Astrocyte (in vitro differentiated cells and primary cell): ENCODE measurements around the gene TAF7L. TPM values are rescaled to one million over a fixed set of nuclear protein-coding genes. Genes with fewer than 3 reads are reported as not detected.

Experiments used
- DNase-seq: peaks from one replicate; pipeline ENCODE4 v3.0.0-alpha.2; 2010; ENCODE audit warnings: low read depth
- FAIRE-seq: peaks from 2 replicates; lab custom pipeline; 2011; peaks lifted over from hg19 to GRCh38; lab: Jason Lieb, UNC
- H2AFZ ChIP-seq: 2 replicates; pipeline ENCODE4 v1.6.0; 2012; ENCODE audit warnings: low read depth, low read length, inconsistent platforms
- H3K27ac ChIP-seq: 2 replicates; pipeline ENCODE4 v1.5.1; 2011; ENCODE audit warnings: low read depth, low read length, inconsistent platforms
- H3K27me3 ChIP-seq: 2 replicates; pipeline ENCODE4 v1.6.0; 2011; ENCODE audit warnings: low read length, inconsistent platforms; ENCODE audit not compliant: insufficient read depth
- H3K36me3 ChIP-seq: 2 replicates; pipeline ENCODE4 v1.5.1; 2011; ENCODE audit warnings: low read length, inconsistent platforms; ENCODE audit not compliant: insufficient read depth
- H3K4me1 ChIP-seq: 2 replicates; pipeline ENCODE4 v1.5.1; 2011; ENCODE audit warnings: low read length, inconsistent platforms; ENCODE audit not compliant: insufficient read depth
- H3K4me2 ChIP-seq: 2 replicates; pipeline ENCODE4 v1.6.0; 2012; ENCODE audit warnings: low read length, inconsistent platforms
- H3K4me3 ChIP-seq: 2 replicates; pipeline ENCODE4 v1.5.1; 2011; ENCODE audit warnings: low read depth, mild to moderate bottlenecking, low read length, inconsistent platforms; ENCODE audit not compliant: insufficient read depth
- H3K79me2 ChIP-seq: 2 replicates; pipeline ENCODE4 v1.6.0; 2012; ENCODE audit warnings: mild to moderate bottlenecking, low read length, inconsistent platforms; ENCODE audit not compliant: insufficient read depth
- H3K9ac ChIP-seq: 2 replicates; pipeline ENCODE4 v1.6.0; 2012; ENCODE audit warnings: mild to moderate bottlenecking, low read length, inconsistent platforms
- H3K9me3 ChIP-seq: 2 replicates; pipeline ENCODE4 v1.5.1; 2012; ENCODE audit warnings: low read depth, mild to moderate bottlenecking, low read length, inconsistent platforms; ENCODE audit not compliant: insufficient read depth
- H4K20me1 ChIP-seq: 2 replicates; pipeline ENCODE4 v1.6.0; 2012; ENCODE audit warnings: low read length, inconsistent platforms; ENCODE audit not compliant: insufficient read depth
- H3K27ac Mint-ChIP-seq: one replicate; pipeline ENCODE4 v1.8.0; 2021; ENCODE audit warnings: mild to moderate bottlenecking, mixed read lengths; ENCODE audit not compliant: unreplicated experiment
- H3K27me3 Mint-ChIP-seq: one replicate; pipeline ENCODE4 v1.8.0; 2021; ENCODE audit warnings: low read depth, mixed read lengths; ENCODE audit not compliant: unreplicated experiment
- H3K36me3 Mint-ChIP-seq: one replicate; pipeline ENCODE4 v1.8.0; 2021; ENCODE audit warnings: low read depth, mixed read lengths; ENCODE audit not compliant: unreplicated experiment
- H3K4me1 Mint-ChIP-seq: one replicate; pipeline ENCODE4 v1.8.0; 2021; ENCODE audit warnings: low read depth, mixed read lengths; ENCODE audit not compliant: unreplicated experiment
- H3K4me3 Mint-ChIP-seq: one replicate; pipeline ENCODE4 v1.8.0; 2021; ENCODE audit warnings: mild to moderate bottlenecking, moderate library complexity, mixed read lengths; ENCODE audit not compliant: unreplicated experiment
- H3K9me3 Mint-ChIP-seq: one replicate; pipeline ENCODE4 v1.8.0; 2021; ENCODE audit warnings: mild to moderate bottlenecking, mixed read lengths; ENCODE audit not compliant: unreplicated experiment
- EZH2 ChIP-seq: IDR thresholded peaks from 2 replicates; pipeline ENCODE4 v1.6.1; 2012; ENCODE audit warnings: mild to moderate bottlenecking, low read length, inconsistent platforms; ENCODE audit not compliant: insufficient read depth
- total RNA-seq: library from RNA; stranded (reverse); gene quantifications from 2 replicates; pipeline ENCODE4 v1.2.1, GENCODE V29; 2021
- TF ChIP-seq, protein P1 (sequence below): IDR thresholded peaks from 2 replicates; pipeline ENCODE4 v1.5.1; 2011; ENCODE audit warnings: low read depth, mild to moderate bottlenecking, inconsistent platforms, low read length, moderate library complexity; ENCODE audit not compliant: insufficient read depth

Gene TAF7L
- total RNA-seq, 1 donor from 2014 or later, result 0.27 TPM

DNA sequence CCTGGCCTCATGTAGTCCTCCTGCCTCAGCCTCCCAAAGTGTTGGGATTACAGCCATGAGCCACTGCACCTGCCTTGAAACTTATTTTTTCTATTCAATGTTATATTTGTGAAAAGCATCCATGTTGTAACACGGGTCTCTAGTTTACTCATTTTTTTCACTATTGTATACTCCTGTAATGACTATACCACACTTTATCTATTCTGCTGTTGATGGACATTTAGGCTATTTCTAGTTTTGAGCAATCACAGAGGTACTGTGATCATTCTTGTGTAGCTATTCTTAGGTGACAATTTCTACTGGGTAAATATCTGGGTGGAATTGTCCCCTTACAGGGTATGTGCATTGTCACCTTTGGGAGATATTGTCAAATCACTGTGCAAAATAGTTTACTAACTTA, 67.9 kb downstream of the TAF7L start:
- no peaks in the 10 kb centered on the region for H3K9me3 ChIP-seq
- Mint-ChIP-seq H3K36me3 (no peaks in the 10 kb centered on the region), H3K4me3 (no peak overlapping the region), H3K27ac (no peak overlapping the region), H3K27me3 (no peaks in the 10 kb centered on the region), H3K9me3 (no peaks in the 10 kb centered on the region), H3K4me1 (peaks cover 12% of the 10 kb centered on the region)
- no peak overlapping the region for H3K4me2 ChIP-seq
- no peaks in the 10 kb centered on the region for H3K27me3 ChIP-seq
- H3K4me3 ChIP-seq, result no peak overlapping the region
- no peak for TF ChIP-seq EZH2
- TF ChIP-seq, protein P1, sequence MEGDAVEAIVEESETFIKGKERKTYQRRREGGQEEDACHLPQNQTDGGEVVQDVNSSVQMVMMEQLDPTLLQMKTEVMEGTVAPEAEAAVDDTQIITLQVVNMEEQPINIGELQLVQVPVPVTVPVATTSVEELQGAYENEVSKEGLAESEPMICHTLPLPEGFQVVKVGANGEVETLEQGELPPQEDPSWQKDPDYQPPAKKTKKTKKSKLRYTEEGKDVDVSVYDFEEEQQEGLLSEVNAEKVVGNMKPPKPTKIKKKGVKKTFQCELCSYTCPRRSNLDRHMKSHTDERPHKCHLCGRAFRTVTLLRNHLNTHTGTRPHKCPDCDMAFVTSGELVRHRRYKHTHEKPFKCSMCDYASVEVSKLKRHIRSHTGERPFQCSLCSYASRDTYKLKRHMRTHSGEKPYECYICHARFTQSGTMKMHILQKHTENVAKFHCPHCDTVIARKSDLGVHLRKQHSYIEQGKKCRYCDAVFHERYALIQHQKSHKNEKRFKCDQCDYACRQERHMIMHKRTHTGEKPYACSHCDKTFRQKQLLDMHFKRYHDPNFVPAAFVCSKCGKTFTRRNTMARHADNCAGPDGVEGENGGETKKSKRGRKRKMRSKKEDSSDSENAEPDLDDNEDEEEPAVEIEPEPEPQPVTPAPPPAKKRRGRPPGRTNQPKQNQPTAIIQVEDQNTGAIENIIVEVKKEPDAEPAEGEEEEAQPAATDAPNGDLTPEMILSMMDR, result no peak
- H2AFZ ChIP-seq, result no peak overlapping the region
- no peaks in the 10 kb centered on the region for H4K20me1 ChIP-seq
- peaks cover 18% of the 10 kb centered on the region for H3K79me2 ChIP-seq
- H3K27ac ChIP-seq, result no peak overlapping the region
- H3K9ac ChIP-seq, result no peak overlapping the region
- peaks cover 22% of the 10 kb centered on the region for H3K4me1 ChIP-seq
- FAIRE-seq (no peak), DNase-seq (no peak)
- H3K36me3 ChIP-seq, result no peaks in the 10 kb centered on the region

DNA sequence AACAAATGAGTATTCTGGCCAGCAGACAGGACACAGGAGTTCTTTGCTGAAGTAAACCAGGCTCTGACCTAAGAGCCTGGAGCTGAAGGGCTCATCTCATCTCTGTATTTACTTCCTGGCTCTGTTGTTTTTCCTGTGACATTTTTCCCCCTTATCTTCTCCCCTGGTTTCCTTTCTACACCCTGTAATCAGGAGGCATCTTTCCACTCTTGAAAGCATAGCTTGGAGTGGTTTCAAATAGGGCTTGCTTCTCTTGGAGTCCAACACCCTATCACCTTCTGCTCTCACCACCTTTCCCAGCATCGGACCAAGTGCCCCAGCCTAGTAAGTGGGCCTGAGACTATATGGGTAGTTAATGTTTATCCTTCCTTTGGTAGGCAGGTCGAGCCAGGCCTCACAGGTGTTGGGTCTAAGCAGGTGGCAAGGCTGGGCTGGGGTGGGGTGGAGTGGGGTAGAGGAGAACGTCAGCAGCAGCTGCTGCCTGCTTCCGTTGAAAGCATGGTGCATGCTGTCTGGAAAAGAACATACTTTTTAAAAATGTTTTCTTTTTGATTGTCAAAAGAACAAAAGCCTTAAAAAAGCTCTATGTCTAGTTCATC, 70.4 kb downstream of the TAF7L start:
- DNase-seq (no peak), FAIRE-seq (peak; percentile 59)
- H3K27ac Mint-ChIP-seq, result peak overlapping the region; percentile 18
- peaks cover 10% of the 10 kb centered on the region for H3K4me1 Mint-ChIP-seq
- peak overlapping the region; percentile 92 for H3K27ac ChIP-seq
- peak overlapping the region; percentile 89 for H3K4me2 ChIP-seq
- peak overlapping the region; percentile 57 for H3K4me3 ChIP-seq
- H3K36me3 ChIP-seq, result no peaks in the 10 kb centered on the region
- H4K20me1 ChIP-seq, result no peaks in the 10 kb centered on the region
- no peaks in the 10 kb centered on the region for H3K9me3 ChIP-seq
- peak overlapping the region; percentile 79 for H3K4me3 Mint-ChIP-seq
- peak overlapping the region; percentile 87 for H3K9ac ChIP-seq
- H3K4me1 ChIP-seq, result peaks cover 22% of the 10 kb centered on the region
- no peaks in the 10 kb centered on the region for H3K9me3 Mint-ChIP-seq
- H3K27me3 Mint-ChIP-seq, result no peaks in the 10 kb centered on the region
- H3K79me2 ChIP-seq, result peaks cover 18% of the 10 kb centered on the region
- TF ChIP-seq EZH2, result no peak
- TF ChIP-seq, protein P1, result no peak
- no peaks in the 10 kb centered on the region for H3K27me3 ChIP-seq
- no peaks in the 10 kb centered on the region for H3K36me3 Mint-ChIP-seq
- H2AFZ ChIP-seq, result peak overlapping the region; percentile 56

DNA sequence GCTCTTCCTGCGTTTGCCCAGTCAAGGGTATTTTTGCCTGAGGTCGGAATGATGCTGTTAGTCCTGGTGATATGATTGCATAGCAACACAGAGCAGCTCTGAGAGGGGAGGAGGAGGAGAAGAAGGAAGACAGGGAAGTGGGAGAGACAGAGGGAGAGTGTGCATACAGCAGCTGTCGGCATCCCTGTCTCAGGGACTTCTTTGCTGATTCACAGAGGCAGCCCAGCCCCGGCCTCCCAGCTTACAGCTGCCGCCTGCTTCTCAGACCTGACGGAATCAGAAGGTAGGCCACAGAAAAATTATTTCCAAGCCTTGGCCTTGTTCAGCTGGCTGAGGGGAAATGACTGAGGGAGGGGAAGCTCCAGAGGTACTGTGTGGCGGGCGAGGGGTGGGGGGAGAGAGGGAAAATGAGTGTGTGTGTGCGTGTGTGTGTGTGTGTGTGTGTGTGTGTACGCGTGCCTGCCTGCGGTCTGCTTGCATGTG, 71.2 kb downstream of the TAF7L start:
- no peaks in the 10 kb centered on the region for H3K9me3 ChIP-seq
- no peak for TF ChIP-seq EZH2
- TF ChIP-seq, protein P1, result no peak
- Mint-ChIP-seq H3K9me3 (no peaks in the 10 kb centered on the region), H3K4me3 (peak overlapping the region; percentile 79), H3K27me3 (no peaks in the 10 kb centered on the region), H3K36me3 (no peaks in the 10 kb centered on the region), H3K27ac (peak overlapping the region; percentile 96), H3K4me1 (peaks cover 10% of the 10 kb centered on the region)
- H3K27ac ChIP-seq, result peak overlapping the region; percentile 92
- DNase-seq (peak; percentile 64), FAIRE-seq (peak; percentile 45)
- H3K9ac ChIP-seq, result peak overlapping the region; percentile 87
- H2AFZ ChIP-seq, result peak overlapping the region; percentile 85
- peaks cover 22% of the 10 kb centered on the region for H3K4me1 ChIP-seq
- H3K4me3 ChIP-seq, result peak overlapping the region; percentile 57
- no peaks in the 10 kb centered on the region for H4K20me1 ChIP-seq
- peak overlapping the region; percentile 89 for H3K4me2 ChIP-seq
- H3K36me3 ChIP-seq, result no peaks in the 10 kb centered on the region
- peaks cover 18% of the 10 kb centered on the region for H3K79me2 ChIP-seq
- H3K27me3 ChIP-seq, result no peaks in the 10 kb centered on the region
